WI38 (cell line): Measurements from ENCODE around the gene DHX58.

Experiments used
- H3K4me3 ChIP-seq: 2 replicates; pipeline ENCODE4 v1.5.1; 2011; ENCODE audit warnings: low read depth, mild to moderate bottlenecking, control low read depth, low read length
- CTCF ChIP-seq: IDR thresholded peaks from 2 replicates; pipeline ENCODE4 v1.5.1; 2012; ENCODE audit warnings: low read depth, mild to moderate bottlenecking, control low read depth, low read length

Gene DHX58

GRCh38 chr17:42055496-42055895 is 57.0 kb downstream of the DHX58 start:
- TF ChIP-seq CTCF = no peak
- no peak overlapping the region for H3K4me3 ChIP-seq

GRCh38 chr17:42055027-42055426 is 57.5 kb downstream of the DHX58 start:
- TF ChIP-seq CTCF = no peak
- H3K4me3 ChIP-seq = no peak overlapping the region

GRCh38 chr17:42053731-42054500 is 58.6 kb downstream of the DHX58 start:
- no peak overlapping the region for H3K4me3 ChIP-seq
- TF ChIP-seq CTCF = no peak

- no peak for TF ChIP-seq CTCF
- H3K4me3 ChIP-seq = no peak overlapping the region
These were observed 60.1 kb downstream of the DHX58 start for GRCh38 chr17:42052346-42052877.

GRCh38 chr17:42051645-42052044 is 60.9 kb downstream of the DHX58 start:
- H3K4me3 ChIP-seq = no peak overlapping the region
- no peak for TF ChIP-seq CTCF
